Fibroblast of lung (primary cell): ENCODE results near the gene SMCHD1. TPM values are rescaled to one million over a fixed set of nuclear protein-coding genes. Genes with fewer than 3 reads are reported as not detected.
"Not testable (repeated sequence)": the region's sequence is repeated elsewhere in the genome, so short reads cannot be mapped to it uniquely, and the experiment has no call there.

ENCODE experiments used
- DNase-seq, 2 donors: peaks; one replicate each; pipeline versions ENCODE4 v3.0.0 to v3.0.0-alpha.2; 2010; ENCODE audit warnings: low read depth in 2 of 2
- H2AFZ ChIP-seq: 2 replicates; pipeline ENCODE4 v1.5.1; 2012; ENCODE audit warnings: low read length, control low read depth, inconsistent platforms
- H3K27ac ChIP-seq: 2 replicates; pipeline ENCODE4 v1.5.1; 2011; ENCODE audit warnings: low read length, control low read depth; ENCODE audit not compliant: insufficient read depth
- H3K27me3 ChIP-seq: 2 replicates; pipeline ENCODE4 v1.5.1; 2011; ENCODE audit warnings: mild to moderate bottlenecking, low read length; ENCODE audit not compliant: control insufficient read depth, insufficient read depth
- H3K36me3 ChIP-seq: 2 replicates; pipeline ENCODE4 v1.5.1; 2011; ENCODE audit warnings: low read length; ENCODE audit not compliant: control insufficient read depth, insufficient read depth
- H3K4me1 ChIP-seq: 2 replicates; pipeline ENCODE4 v1.5.1; 2011; ENCODE audit warnings: low read length; ENCODE audit not compliant: control insufficient read depth, insufficient read depth; ENCODE audit errors: extremely low read depth
- H3K4me2 ChIP-seq: 2 replicates; pipeline ENCODE4 v1.5.1; 2011; ENCODE audit warnings: low read length, control low read depth; ENCODE audit not compliant: insufficient read depth; ENCODE audit errors: extremely low read depth
- H3K4me3 ChIP-seq, 4 experiments: fragments of 200-600 bp in 1 of 4; sonication (generic) in 1 of 4; replicated peaks in 1 of 4; 2 replicates each; pipeline ENCODE4 v1.5.1; 2011 to 2016; ENCODE audit warnings: low read length in 4 of 4, low read depth in 3 of 4, mild to moderate bottlenecking in 3 of 4, control low read depth in 2 of 4, inconsistent platforms in 1 of 4, mixed read lengths in 1 of 4; ENCODE audit not compliant: insufficient read depth in 1 of 4; ENCODE audit errors: control extremely low read depth in 1 of 4
- H3K79me2 ChIP-seq: 2 replicates; pipeline ENCODE4 v1.5.1; 2012; ENCODE audit warnings: mild to moderate bottlenecking, low read length, inconsistent platforms; ENCODE audit not compliant: control insufficient read depth, insufficient read depth
- H3K9ac ChIP-seq: 2 replicates; pipeline ENCODE4 v1.5.1; 2011; ENCODE audit warnings: mild to moderate bottlenecking, low read length, control low read depth; ENCODE audit not compliant: insufficient read depth
- H3K9me3 ChIP-seq: 2 replicates; pipeline ENCODE4 v1.5.1; 2012; ENCODE audit warnings: low read depth, low read length; ENCODE audit not compliant: control insufficient read depth, insufficient read depth
- H4K20me1 ChIP-seq: 2 replicates; pipeline ENCODE4 v1.5.1; 2011; ENCODE audit warnings: low read length; ENCODE audit not compliant: control insufficient read depth, insufficient read depth; ENCODE audit errors: extremely low read depth
- EZH2 ChIP-seq: IDR thresholded peaks from 2 replicates; pipeline ENCODE4 v1.5.1; 2012; ENCODE audit warnings: low read length, control low read depth, mild to moderate bottlenecking; ENCODE audit errors: missing control alignments
- polyA plus RNA-seq, 2 donors: library from polyadenylated mRNA; depleted of rRNA in 1 of 2; stranded (reverse) in 1 of 2; unstranded in 1 of 2; fragments of >200 nt; gene quantifications; 2 replicates each; pipeline ENCODE4 v1.2.1, GENCODE V29; 2011 to 2012; ENCODE audit warnings: missing spikeins in 1 of 2
- total RNA-seq: library from RNA; depleted of rRNA; stranded (reverse); fragments of >200 nt; gene quantifications from 2 replicates; pipeline ENCODE4 v1.2.1, GENCODE V29; 2014
- TF ChIP-seq, protein P1 (sequence below), 2 donors: IDR thresholded peaks in 1 of 2; conservative IDR thresholded peaks in 1 of 2; 1 replicate in 1 of 2; 2 replicates in 1 of 2; pipeline ENCODE4 v1.5.1; 2011 to 2012; ENCODE audit warnings: low read length in 2 of 2, control low read depth in 1 of 2, inconsistent platforms in 1 of 2, low read depth in 1 of 2, mild to moderate bottlenecking in 1 of 2

Gene SMCHD1
- total and polyA plus RNA-seq, 2 donors (not counting 1 experiment from before 2014, with no cell fraction given), result 19.6 to 96.1 TPM

GRCh38 chr18:2825613-2826175, 170.2 kb downstream of the SMCHD1 start:
- no peaks in the 10 kb centered on the region for H3K79me2 ChIP-seq
- no peaks in the 10 kb centered on the region for H3K27me3 ChIP-seq
- no peak overlapping the region for H3K9ac ChIP-seq
- H3K4me1 ChIP-seq, result no peaks in the 10 kb centered on the region
- no peak overlapping the region for H3K4me3 ChIP-seq
- H2AFZ ChIP-seq, result no peak overlapping the region
- H3K36me3 ChIP-seq, result no peaks in the 10 kb centered on the region
- H3K9me3 ChIP-seq, result no peaks in the 10 kb centered on the region
- TF ChIP-seq, protein P1, sequence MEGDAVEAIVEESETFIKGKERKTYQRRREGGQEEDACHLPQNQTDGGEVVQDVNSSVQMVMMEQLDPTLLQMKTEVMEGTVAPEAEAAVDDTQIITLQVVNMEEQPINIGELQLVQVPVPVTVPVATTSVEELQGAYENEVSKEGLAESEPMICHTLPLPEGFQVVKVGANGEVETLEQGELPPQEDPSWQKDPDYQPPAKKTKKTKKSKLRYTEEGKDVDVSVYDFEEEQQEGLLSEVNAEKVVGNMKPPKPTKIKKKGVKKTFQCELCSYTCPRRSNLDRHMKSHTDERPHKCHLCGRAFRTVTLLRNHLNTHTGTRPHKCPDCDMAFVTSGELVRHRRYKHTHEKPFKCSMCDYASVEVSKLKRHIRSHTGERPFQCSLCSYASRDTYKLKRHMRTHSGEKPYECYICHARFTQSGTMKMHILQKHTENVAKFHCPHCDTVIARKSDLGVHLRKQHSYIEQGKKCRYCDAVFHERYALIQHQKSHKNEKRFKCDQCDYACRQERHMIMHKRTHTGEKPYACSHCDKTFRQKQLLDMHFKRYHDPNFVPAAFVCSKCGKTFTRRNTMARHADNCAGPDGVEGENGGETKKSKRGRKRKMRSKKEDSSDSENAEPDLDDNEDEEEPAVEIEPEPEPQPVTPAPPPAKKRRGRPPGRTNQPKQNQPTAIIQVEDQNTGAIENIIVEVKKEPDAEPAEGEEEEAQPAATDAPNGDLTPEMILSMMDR (conservative IDR thresholded peaks at IDR 0.05 in 1 of 2, IDR thresholded peaks at IDR 0.05 in 1 of 2; ENCODE audit: low read depth in 1 of 2, low read length in 2 of 2), result no peak
- no peak for TF ChIP-seq EZH2
- H3K27ac ChIP-seq, result no peak overlapping the region
- H4K20me1 ChIP-seq, result no peaks in the 10 kb centered on the region
- no peak overlapping the region for H3K4me2 ChIP-seq
- no peak for DNase-seq

DNA sequence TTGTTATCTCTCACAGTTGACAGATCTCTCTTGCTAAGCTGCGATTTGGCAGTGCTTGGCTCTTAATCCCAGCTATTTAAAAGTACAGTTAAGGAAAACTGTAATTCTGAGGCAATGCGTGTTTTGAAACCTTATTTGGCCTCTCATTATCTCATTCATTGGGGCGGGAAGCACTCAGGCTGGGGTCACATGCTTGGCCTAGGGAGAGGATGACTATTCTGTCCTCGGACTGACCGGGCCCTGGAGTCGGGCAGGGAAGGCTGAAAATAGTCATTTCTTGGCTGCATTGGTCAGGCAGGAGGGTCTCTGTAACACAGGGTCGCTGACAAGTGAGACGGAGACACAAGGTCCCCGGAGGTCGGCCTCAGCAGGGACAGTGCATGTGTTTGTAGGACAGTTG, 171.1 kb downstream of the SMCHD1 start:
- Histone ChIP-seq H4K20me1 (no peaks in the 10 kb centered on the region), H3K27me3 (no peaks in the 10 kb centered on the region), H3K36me3 (no peaks in the 10 kb centered on the region), H3K79me2 (no peaks in the 10 kb centered on the region), H3K9me3 (no peaks in the 10 kb centered on the region), H3K27ac (no peak overlapping the region), H3K4me3 (no peak overlapping the region), H3K4me2 (no peak overlapping the region), H3K9ac (no peak overlapping the region), H2AFZ (no peak overlapping the region), H3K4me1 (no peaks in the 10 kb centered on the region)
- DNase-seq, result peak in 1 of 2 donors; percentile 53
- TF ChIP-seq, protein P1 (conservative IDR thresholded peaks at IDR 0.05 in 1 of 2, IDR thresholded peaks at IDR 0.05 in 1 of 2; ENCODE audit: low read depth in 1 of 2, low read length in 2 of 2), result no peak
- no peak for TF ChIP-seq EZH2

GRCh38 chr18:2827061-2827460, 171.5 kb downstream of the SMCHD1 start:
- no peak overlapping the region for H3K4me2 ChIP-seq
- peak in 1 of 2 donors; percentile 15 for DNase-seq

GRCh38 chr18:2836118-2836517, 180.6 kb downstream of the SMCHD1 start:
- H3K4me1 ChIP-seq, H3K9me3 ChIP-seq, H3K4me2 ChIP-seq, H3K4me3 ChIP-seq, H4K20me1 ChIP-seq, H3K36me3 ChIP-seq, H3K79me2 ChIP-seq, DNase-seq, H3K27me3 ChIP-seq, H2AFZ ChIP-seq, H3K27ac ChIP-seq, H3K9ac ChIP-seq: not testable (repeated sequence)

More at GRCh38 chr18:2827061-2827460, 171.5 kb downstream of the SMCHD1 start:
- no peak overlapping the region for H3K27ac ChIP-seq
- H3K9ac ChIP-seq, result no peak overlapping the region
- H4K20me1 ChIP-seq, result no peaks in the 10 kb centered on the region
- no peak for TF ChIP-seq EZH2
- TF ChIP-seq, protein P1 (conservative IDR thresholded peaks at IDR 0.05 in 1 of 2, IDR thresholded peaks at IDR 0.05 in 1 of 2; ENCODE audit: low read depth in 1 of 2, low read length in 2 of 2), result no peak
- H3K79me2 ChIP-seq, result no peaks in the 10 kb centered on the region
- H3K9me3 ChIP-seq, result no peaks in the 10 kb centered on the region
- H2AFZ ChIP-seq, result no peak overlapping the region
- H3K4me3 ChIP-seq, result no peak overlapping the region
- no peaks in the 10 kb centered on the region for H3K27me3 ChIP-seq
- H3K36me3 ChIP-seq, result no peaks in the 10 kb centered on the region
- H3K4me1 ChIP-seq, result no peaks in the 10 kb centered on the region

DNA sequence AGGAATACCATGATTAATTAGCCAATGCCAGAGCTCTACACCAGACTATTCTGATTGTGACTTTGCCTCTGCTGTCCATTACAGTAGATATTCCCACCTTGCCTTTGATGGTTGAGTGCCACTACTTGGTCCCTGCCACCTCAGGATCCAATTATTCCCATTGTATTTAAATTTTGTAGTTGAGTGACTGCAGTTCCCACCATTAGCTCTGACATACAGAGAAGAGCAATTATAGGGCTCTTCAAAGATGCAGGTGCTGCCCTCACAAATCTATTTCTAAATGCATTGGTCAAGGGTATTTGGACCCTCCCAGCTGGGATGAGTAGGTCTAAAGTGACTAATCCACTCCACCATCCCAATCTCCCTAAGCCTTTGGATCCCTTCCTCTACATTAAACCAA, 181.8 kb downstream of the SMCHD1 start:
- not testable (repeated sequence) for H3K27ac ChIP-seq, H3K27me3 ChIP-seq, H3K9ac ChIP-seq, H4K20me1 ChIP-seq, H3K79me2 ChIP-seq, H3K4me2 ChIP-seq, H3K36me3 ChIP-seq, H3K4me3 ChIP-seq, H3K9me3 ChIP-seq, DNase-seq, H2AFZ ChIP-seq, H3K4me1 ChIP-seq
